Activated CD4-positive, alpha-beta T cell treated with anti-CD3 and anti-CD28 coated beads, Interleukin-2, amount 50 U/mL, for 16 hours (primary cell): ENCODE data around the gene SP100.
"Not testable (repeated sequence)": the region's sequence is repeated elsewhere in the genome, so short reads cannot be mapped to it uniquely, and the experiment has no call there.

Source experiments
- DNase-seq: peaks from one replicate; pipeline ENCODE4 v3.0.0-alpha.2; 2020

Gene SP100

DNA sequence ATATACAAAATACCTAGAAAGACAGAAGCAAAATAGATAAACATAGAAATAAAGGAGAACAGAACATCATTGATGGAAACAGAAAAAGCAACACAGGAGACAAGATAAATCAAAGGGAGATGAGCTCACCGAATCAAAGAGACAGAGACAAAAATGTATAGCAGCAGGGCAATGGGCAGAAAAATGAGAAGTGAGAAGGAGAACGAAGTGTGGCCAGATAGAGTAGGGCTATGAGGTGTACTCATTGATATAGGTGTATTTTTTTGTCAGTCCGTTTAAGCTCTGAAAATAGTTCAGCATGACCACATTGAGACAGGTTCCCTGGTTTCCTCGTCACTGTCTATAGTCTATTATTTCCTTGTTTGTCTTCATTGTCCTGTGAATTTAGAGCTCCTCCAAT is 55.1 kb downstream of the SP100 start:
- no peak for DNase-seq

DNA sequence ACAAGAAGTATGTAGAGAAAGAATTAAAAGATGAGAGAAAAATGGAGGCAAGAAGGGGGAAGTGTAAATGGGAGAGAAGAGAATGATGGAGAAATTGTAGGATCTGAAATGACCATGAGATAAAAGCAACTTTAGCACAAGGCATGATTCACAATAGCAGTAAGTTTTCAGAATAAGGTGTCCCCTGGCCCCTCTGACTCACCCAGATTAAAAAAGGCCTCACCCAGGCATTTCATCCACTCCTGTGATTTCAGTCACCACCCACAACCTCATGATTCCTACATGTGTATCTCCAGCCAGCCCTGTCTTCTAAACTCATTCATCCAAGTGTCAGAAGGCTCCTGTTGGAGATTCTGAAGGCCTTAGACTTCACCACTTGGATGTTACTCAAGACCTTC is 56.6 kb downstream of the SP100 start:
- peak; percentile 70 for DNase-seq

DNA sequence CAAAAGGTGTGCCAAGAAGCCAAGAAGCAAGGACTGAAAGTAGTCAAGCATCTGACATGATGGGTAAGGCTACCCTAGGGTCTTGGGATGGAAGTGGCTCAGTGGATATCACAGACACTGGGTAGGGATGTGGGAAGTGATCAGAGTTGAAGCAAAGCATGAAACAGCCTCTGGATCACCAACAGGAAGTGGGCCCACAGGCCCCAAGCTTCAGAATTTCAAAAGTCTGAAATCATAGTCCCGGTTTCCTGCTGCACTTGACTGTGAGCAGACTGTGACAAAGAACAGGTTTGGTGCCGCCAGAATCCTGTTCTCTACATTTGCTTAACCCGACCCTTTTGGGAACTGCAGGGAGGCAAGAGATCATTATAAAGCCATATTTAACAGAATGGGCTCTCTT is 57.4 kb downstream of the SP100 start:
- peak; percentile 40 for DNase-seq

DNA sequence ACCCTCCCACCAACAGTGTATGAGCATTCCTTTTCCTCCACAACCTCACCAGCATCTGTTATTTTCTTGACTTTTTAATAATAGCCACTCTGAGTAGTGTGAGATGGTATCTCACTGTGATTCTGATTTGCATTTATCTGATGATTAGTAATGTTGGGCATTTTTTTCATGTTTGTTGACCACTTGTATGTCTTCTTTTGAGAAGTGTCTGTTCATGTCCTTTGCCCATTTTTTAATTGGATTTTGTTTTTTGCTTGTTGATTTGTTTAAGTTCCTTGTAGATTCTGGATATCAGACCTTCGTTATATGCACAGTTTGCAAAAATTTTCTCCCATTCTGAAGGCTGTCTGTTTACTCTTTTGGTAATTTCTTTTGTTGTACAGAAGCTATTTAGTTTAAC is 59.1 kb downstream of the SP100 start:
- no peak for DNase-seq

DNA sequence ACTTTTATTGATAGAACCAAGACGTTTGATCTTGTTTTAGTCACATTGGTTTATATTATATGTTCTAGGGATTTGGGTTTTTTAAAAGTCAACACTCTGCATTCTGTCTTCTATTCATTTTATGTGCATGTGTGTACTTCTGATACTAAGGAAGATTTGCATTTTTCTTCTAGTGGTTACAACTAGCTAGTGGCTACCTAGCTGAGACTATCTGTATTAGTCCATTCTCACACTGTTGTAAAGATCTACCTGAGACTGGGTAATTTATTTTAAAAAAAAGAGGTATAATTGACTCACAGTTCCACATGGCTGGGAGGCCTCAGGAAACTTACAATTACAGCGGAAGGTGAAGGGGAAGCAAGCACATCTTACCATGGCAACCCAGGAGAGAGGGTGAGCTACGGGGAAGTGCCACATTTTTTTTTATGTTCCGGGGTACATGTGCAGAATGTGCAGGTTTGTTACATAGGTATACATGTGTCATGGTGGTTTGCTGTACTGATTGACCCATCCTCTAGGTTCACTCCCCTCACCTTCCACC is 69.9 kb downstream of the SP100 start:
- DNase-seq = no peak

DNA sequence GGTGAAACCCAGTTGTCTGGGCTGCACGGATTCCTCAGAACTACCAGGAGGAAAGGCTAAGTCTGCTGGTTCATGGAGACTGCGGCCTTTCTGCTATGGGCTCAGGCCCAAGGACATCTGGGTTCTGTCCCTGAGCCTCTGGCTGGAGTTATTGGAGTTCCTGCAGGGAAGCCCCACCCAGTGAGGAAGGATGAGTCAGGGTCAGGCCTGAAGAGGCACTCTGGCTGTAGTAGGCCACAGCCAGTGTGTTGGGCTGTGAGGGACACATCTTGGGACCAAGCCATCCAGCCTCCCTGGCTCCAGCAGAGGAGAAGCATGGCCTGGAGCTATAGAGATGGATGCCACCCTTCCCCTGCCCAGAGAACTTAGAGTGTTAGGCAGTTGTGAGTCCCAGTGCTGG is 75.2 kb downstream of the SP100 start:
- DNase-seq = not testable (repeated sequence)

DNA sequence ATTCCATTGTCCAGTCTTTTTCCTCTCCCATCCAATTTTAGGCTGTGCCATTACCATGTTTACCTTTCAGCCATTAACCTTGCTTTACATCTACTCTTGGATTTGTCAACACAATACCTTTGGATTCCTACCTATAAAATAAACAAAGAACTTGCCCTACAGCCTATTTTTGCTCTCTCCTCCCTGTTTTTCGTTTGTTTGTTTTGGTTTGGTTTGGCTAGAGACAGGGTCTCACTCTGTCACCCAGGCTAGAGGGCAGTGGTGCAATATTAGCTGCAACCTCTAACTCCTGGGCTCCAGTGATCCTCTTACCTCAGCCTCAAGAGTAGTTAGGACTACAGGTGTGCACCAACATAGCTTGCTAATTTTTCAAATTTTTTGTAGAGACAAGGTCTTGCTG is 76.1 kb downstream of the SP100 start:
- no peak for DNase-seq

DNA sequence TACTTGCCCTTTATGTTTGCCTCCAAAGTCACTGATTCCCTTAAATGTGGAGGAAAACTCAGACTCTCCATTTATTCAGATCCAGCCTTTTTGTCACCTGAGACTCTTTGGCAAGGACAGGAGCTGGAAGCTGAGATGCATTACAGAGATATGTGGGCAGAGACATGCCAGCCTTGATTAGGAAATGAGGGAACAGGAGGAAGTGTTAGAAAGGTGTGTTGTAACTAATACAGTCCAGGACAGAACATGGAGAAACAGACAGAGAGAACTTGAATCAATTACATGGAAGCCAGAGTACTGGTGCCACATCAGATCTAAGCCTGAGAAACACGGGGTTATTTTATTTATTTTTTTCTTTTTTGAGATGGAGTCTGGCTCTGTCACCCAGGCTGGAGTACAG is 79.0 kb downstream of the SP100 start:
- DNase-seq = no peak

DNA sequence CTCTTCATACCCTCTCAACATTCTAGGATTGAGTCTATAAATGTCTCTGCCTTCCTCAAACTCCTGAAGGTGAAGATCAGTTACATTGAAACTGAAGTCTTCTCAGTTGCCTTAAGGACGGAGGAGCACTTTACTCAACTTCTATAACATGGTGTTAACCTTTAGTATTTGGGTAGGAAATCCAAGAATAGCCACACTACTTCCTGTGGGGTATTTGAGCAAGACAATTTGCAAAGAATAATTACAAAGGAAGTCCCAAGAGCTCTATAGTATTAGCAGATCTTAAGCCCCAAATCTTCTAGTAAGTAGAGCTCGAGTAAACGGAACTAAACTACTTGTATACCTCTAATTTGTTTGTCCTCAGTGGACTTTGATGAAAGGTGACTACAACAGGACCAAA is 80.9 kb downstream of the SP100 start:
- DNase-seq = no peak

DNA sequence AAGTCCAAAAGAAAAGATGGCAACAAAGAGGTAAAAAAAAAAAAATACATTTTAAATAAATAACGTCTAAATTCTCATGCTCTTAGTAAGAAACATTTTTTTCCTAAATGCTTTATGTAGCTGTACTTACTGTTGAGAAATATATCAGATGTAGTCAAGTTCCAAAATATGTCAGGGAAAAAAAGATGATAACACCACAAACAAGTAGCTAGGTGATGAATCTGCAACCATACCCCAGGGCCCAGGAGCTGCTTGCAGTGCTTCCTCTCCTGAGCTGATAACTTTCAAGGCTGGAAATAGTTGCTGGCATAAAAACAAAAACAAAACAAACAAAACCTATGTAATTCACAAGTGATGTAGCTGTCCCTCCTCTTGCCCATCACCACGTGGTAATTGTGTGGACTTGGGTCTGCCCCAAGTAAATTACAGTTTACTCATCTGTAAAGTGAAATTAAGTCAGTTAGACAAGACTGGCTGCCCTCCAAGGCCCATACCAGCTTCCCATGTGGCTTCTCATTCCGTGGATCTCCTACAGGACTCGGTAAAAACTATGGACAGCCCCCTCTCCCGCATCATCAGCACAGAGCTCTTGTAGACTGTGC is 82.6 kb downstream of the SP100 start:
- DNase-seq = no peak

DNA sequence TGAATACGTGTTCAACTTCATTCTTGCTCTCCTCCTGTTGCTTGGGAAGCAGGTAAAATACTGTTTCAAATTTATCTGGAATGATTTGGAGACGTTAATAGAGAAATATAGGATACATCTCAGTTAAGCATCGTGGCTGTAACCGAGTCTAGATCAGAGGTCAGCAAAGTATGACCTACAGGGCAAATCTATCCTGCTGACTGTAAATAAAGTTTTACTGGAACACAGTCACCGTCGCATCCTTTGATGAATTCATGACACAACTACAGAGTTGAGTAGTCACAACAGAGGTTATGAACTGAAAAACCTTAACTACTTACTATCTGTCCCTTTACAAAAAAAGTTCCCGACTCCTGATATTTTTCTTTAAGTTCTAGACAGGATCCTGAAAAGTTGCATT is 86.6 kb downstream of the SP100 start:
- DNase-seq = no peak

DNA sequence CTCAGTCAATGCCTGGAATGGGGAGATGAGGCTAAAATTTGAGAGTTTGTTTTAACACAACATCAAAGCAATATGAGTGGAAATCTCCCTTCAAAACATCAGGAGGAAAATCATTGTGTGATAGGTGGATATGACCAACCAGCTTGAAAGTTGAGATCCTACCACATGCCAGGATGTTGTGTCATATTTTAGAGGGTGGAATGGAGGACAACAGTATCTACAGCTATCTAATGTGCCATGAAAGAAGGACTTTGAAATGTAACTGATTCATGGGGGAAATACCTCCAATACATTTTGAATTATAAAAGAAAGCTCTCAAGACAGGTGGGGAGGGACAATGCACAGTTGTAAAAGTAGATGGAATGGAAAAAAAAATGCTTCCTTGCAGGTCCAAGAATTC is 87.8 kb downstream of the SP100 start:
- DNase-seq = no peak

DNA sequence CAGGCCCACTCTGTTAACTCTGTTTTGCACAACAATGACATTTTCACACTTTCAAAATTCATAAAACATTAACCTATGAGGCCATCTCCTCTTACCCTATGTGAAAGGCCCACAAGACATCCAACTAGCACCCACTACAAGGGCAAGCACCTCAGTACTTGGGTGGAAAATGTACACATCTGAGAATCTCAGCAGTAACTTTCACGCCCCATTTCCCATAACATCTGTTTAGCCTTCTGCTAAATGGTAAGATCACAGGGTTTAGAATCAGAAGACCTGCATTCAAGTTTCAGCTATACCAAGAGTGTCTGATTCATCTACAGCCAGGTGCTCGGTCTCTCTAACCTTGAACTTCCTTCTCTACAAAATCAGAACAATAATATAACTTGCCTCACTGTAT is 89.2 kb downstream of the SP100 start:
- DNase-seq = no peak

DNA sequence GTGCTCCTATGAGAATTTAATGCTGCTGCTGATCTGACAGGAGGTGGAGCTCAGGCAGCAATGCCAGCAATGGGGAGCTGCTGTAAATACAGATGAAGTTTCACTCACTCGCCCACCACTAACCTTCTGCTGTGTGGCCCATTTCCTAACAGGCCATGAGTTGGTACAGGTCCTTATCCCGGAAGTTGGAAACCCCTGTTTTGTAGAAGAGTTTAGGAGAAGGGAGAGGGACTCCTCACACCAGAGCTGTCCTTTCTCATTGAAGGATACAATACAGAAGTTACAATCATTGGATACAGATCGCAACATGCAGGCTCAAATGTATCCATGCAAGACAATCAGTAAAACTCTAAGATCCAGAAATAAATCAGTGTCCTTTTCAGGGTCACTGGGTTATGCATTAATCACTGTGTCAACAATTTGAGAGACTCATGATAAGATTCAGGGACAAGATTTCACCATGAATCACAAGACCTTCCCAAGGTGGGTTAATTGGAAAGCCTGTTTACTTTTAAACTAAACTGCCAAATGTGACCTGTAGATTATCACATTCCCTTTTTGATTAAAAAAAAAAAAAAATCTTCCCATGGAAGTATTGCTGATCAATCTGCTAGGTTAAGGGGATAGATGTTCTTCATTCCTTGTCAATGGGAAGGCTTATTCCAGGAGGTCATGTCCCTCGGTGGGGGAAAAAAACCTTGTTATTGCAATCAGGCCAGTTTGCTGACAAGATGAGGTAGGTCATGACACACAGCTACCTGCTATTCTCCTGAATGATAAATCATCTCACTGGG is 97.2 kb downstream of the SP100 start:
- DNase-seq = no peak

DNA sequence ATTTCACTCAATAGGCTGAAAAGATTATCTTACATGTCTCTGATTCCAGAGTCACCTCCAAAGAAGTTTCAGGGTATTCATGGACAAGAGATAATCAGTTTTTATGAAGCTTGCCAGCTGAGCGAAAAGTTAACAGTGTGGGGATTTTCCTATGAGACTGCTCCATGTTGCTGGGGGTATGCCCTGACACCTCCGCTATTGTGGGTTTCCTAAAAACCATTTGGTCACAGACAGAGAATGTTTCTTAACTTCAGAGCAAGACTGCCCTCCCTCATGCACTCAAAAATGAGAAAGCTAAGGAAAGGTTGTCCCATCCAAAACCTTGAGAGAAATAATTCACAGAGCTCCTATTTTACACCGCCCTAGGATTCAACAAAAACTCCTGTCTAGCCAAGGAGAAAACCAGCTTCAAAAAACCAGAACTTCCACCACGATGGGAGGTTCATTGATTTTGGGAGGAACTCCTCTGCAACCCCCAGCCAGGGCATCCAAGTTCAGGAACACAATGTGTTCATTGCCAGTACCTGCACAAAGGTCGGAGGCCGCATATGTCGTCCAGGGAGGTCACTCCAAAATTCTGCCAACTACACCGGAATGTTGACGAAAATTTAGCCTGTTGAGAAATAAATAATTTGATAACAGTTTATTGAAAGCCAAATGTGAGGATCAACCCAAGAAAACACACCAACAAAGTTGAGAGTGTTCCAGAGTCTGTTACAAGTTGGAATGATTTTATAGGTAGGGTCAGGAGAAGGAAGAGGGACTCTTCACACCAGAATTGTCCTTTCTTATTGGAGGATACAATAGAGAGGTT is 104.3 kb downstream of the SP100 start:
- no peak for DNase-seq

DNA sequence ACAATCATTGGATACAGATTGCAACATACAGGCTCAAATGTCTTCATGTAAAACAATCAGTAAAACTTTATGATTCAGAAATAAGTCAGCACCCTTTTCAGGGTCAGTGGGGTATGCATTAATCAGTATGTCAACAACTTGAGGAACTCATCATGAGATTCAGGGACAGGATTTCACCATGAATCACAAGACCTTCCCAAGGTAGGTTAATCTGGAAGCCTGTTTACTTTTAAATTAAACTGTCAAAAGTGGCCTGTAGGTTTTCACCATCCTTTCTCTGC is 104.8 kb downstream of the SP100 start:
- no peak for DNase-seq

DNA sequence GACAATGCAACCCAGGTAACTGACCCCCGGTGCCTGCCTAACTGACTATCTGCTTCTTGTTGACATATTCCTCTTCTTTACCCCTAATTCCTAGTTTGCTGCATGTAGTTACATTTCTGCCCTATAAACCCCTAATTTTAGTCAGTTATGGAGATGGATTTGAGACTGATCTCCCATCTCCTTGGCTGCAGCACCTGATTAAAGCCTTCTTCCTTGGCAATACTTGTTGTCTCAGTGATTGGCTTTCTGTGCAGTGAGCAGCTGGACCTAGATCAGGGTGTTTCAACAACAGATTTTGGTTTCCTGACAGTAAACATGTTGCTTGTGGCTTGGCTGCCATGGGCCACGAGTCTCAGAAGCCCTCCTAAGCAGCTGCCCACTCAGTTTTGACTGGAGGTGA is 105.4 kb downstream of the SP100 start:
- no peak for DNase-seq

DNA sequence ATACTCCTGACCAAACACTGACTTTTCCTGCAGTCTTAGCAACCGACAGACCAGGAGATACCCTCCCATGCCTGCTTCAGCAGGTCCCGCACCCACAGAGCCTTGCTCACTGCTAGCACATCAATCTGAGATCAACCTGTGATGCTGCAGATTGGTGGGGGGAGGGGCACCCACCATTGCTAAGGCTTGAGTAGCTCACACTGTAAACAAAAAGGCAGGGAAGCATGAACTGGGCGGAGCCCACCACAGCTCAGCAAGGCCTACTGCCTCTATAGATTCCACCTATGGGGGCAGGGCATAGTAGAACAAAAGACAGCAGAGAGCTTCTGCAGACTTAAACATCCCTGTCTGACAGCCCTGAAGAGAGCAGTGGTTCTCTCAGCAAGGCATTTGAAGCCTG is 109.7 kb downstream of the SP100 start:
- DNase-seq = no peak

DNA sequence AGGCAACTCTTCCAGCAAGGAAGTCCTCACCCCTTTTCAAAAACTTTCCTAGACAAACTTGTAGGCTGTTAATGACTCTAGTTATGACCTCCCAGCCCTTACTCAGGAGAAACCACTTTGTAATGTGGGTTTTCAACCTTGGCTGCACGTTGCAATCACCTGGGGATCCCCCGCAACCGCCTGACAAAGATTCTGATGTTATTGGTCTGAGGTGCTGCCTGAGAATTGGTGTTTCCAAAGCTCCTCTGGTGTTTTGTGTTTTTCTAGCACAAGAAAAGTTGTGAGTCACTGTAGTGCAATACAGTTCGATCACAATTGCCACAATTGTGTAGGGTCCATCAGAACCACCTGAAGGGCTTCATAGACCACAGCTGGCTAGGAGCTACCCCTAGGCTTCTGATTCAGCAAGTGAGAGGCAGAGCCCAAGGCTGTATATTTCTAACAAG is 121.6 kb downstream of the SP100 start:
- no peak for DNase-seq

DNA sequence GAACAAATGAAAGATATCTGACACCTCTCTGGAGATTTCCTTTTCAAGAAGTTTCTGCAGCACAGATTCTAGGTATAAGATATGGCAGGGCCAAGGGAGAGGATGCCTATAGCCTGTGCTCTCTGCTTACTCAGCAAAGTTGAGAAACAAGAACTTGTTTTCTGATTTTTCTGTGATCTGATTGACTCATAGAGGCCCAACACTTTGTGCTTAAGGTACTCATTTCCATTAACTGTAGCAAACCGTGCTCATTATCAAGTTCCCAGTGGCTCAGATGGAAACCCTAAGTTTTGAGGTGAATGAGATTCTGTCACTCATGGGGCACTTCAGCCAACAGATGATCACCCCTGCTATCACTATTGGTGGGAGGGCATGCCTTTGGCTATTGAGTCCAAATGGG is 124.3 kb downstream of the SP100 start:
- peak; percentile 12 for DNase-seq

DNA sequence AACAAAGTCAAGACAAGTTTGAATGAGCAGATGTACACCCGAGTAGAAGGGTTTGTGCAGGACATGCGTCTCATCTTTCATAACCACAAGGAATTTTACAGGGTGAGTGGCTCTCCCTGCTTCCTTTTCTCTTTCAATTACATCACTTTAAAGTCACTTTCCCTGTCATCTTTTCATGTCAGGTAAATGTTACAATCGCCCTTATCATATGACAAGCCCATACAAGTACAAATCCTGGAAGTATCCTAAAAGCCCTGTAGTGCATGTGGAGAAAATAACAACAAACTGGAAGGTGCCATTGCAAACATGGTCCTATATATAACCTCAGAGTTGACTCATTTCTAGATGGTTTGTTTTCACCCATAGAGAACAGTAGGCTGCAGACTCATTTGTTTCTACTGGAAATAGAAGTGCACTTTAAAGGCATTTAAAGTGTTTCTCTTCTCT is 126.0 kb downstream of the SP100 start:
- DNase-seq = peak; percentile 37

DNA sequence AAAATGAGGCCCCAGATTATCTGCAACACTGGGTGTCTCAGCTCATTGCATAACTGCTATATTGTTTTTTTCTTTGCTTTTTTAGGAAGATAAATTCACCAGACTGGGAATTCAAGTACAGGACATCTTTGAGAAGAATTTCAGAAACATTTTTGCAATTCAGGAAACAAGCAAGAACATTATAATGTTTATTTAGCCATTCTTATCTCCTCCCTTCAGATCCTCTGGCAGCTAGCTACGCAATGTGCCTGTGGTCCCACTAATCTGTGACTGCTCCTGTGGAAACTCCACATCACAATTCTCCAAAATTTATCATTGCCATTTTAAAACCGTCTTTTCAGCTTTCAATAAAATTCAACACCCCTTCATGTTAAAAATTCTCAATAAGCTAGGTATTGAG is 126.8 kb downstream of the SP100 start:
- no peak for DNase-seq

DNA sequence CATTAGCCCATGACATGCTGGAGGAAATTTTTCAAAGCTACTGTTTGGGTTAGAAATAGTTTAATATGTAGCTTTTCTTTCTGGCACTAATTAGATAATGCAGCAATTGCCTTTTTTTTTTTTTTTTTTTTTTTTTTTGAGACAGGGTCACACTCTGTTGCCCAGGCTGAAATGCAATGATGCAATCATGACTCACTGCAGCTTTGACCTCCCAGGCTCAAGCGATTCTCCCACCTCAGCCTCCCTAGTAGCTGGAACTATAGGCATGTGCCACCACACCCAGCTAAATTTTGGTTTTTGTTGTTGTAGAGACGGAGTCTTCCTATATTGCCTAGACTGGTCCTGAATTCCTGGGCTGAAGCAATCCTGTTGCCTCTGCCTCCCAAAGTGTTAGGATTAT is 136.2 kb downstream of the SP100 start:
- DNase-seq = no peak

DNA sequence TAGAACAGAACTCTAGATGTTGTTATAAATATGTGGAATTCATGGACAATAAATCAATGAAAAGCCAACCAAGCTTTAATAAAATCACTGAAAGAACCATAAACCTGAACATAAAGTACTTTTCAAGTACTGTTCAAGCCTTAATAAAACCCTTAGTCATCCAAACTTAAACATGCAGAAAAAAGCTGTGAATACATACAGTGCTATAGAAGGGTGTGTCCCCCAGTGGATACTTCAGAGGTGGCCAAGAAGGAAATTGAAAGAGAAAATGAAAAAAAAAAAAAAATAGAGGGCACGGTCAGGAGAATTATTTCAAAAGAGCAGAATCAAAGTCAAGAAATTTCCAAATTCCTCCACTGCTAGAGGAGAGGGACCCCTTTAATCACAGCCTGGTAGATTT is 141.1 kb downstream of the SP100 start:
- DNase-seq = no peak
